Activated B cell treated with CpG ODN at 0.5 μM for 24 hours (primary cell): ENCODE data around the gene CADPS2. TPM values are rescaled to one million over a fixed set of nuclear protein-coding genes. Genes with fewer than 3 reads are reported as not detected.

Source experiments
- ATAC-seq: fragments of 200-7000 bp; cut with Tn5 transposase; one replicate; pipeline ENCODE4 v1.10.0; 2021; ENCODE audit warnings: low read depth, mild to moderate bottlenecking, moderate library complexity
- CTCF ChIA-PET: fragments of 350-600 bp; sonication (Branson Sonifier 250); formaldehyde crosslinking; loops from one replicate; lab custom pipeline; 2021; ENCODE audit warnings: antibody characterized with exemption; lab: Charles Lee
- POLR2A ChIA-PET: fragments of 350-600 bp; sonication (Branson Sonifier 250); formaldehyde crosslinking; loops from one replicate; lab custom pipeline; 2021; ENCODE audit warnings: antibody characterized with exemption; lab: Charles Lee
- DNase-seq: peaks from one replicate; pipeline ENCODE4 v3.0.0; 2022
- H3K27ac Mint-ChIP-seq: one replicate; pipeline ENCODE4 v1.8.0; 2020; ENCODE audit warnings: mixed read lengths
- H3K27me3 Mint-ChIP-seq: one replicate; pipeline ENCODE4 v1.8.0; 2021; ENCODE audit warnings: mixed read lengths
- H3K36me3 Mint-ChIP-seq: one replicate; pipeline ENCODE4 v1.8.0; 2021; ENCODE audit warnings: low read depth, mixed read lengths
- H3K4me1 Mint-ChIP-seq: one replicate; pipeline ENCODE4 v1.8.0; 2021; ENCODE audit warnings: mixed read lengths
- H3K4me3 Mint-ChIP-seq: one replicate; pipeline ENCODE4 v1.8.0; 2020; ENCODE audit warnings: mild to moderate bottlenecking, mixed read lengths
- H3K9me3 Mint-ChIP-seq: one replicate; pipeline ENCODE4 v1.8.0; 2020; ENCODE audit warnings: mixed read lengths
- CTCF ChIP-seq: fragments of 200-600 bp; IDR thresholded peaks from one replicate; pipeline ENCODE4 v1.8.0; 2022; ENCODE audit warnings: antibody characterized with exemption, mild to moderate bottlenecking
- intact Hi-C: fragments of 100-400 bp; cut with micrococcal nuclease; formaldehyde crosslinking; loops from one replicate; pipeline ENCODE4 v1.15.1; 2024
- total RNA-seq: library from RNA; stranded (reverse); gene quantifications from 2 replicates; pipeline ENCODE4 v1.2.3, GENCODE V29; 2022

CADPS2 gene
- total RNA-seq, 1 donor from 2014 or later, result not detected

- Mint-ChIP-seq H3K27me3 (no peaks in the 10 kb centered on the region), H3K4me3 (no peak overlapping the region), H3K4me1 (no peaks in the 10 kb centered on the region), H3K9me3 (no peaks in the 10 kb centered on the region), H3K27ac (no peak overlapping the region), H3K36me3 (no peaks in the 10 kb centered on the region)
- ChIA-PET POLR2A (no interaction called here), CTCF (no interaction called here)
- TF ChIP-seq CTCF, result no peak
- ATAC-seq (no peak), DNase-seq (no peak)
- intact Hi-C loops, result no loop called here
Measured at GRCh38 chr7:122578350-122578749, 307.9 kb downstream of the CADPS2 start.

GRCh38 chr7:122577449-122578003 lies 308.7 kb downstream of the CADPS2 start:
- DNase-seq (no peak), ATAC-seq (no peak)
- Mint-ChIP-seq H3K4me1 (no peaks in the 10 kb centered on the region), H3K4me3 (no peak overlapping the region), H3K36me3 (no peaks in the 10 kb centered on the region), H3K27me3 (no peaks in the 10 kb centered on the region), H3K27ac (no peak overlapping the region), H3K9me3 (no peaks in the 10 kb centered on the region)
- intact Hi-C loops, result no loop called here
- ChIA-PET POLR2A (no interaction called here), CTCF (no interaction called here)
- no peak for TF ChIP-seq CTCF

GRCh38 chr7:122572706-122573105 lies 313.6 kb downstream of the CADPS2 start:
- H3K27me3 Mint-ChIP-seq, result no peaks in the 10 kb centered on the region
- H3K4me3 Mint-ChIP-seq, result no peak overlapping the region
- DNase-seq, result no peak
- intact Hi-C loops, result no loop called here
- CTCF ChIA-PET, result no interaction called here
- no peak for ATAC-seq
- no peaks in the 10 kb centered on the region for H3K36me3 Mint-ChIP-seq
- TF ChIP-seq CTCF, result no peak
- H3K27ac Mint-ChIP-seq, result no peak overlapping the region
- POLR2A ChIA-PET, result no interaction called here
- H3K4me1 Mint-ChIP-seq, result no peaks in the 10 kb centered on the region
- no peaks in the 10 kb centered on the region for H3K9me3 Mint-ChIP-seq

GRCh38 chr7:122561326-122561725 lies 324.9 kb downstream of the CADPS2 start:
- ChIA-PET POLR2A (no interaction called here), CTCF (no interaction called here)
- no peak for ATAC-seq
- Mint-ChIP-seq H3K4me1 (no peaks in the 10 kb centered on the region), H3K9me3 (no peaks in the 10 kb centered on the region), H3K27ac (no peak overlapping the region), H3K36me3 (no peaks in the 10 kb centered on the region), H3K27me3 (peaks cover 1% of the 10 kb centered on the region), H3K4me3 (no peak overlapping the region)
- intact Hi-C loops, result no loop called here
- TF ChIP-seq CTCF, result no peak
- DNase-seq, result no peak

GRCh38 chr7:122556873-122557542 lies 329.3 kb downstream of the CADPS2 start:
- no peaks in the 10 kb centered on the region for H3K36me3 Mint-ChIP-seq
- no peak for DNase-seq
- no peak for TF ChIP-seq CTCF
- H3K4me3 Mint-ChIP-seq, result no peak overlapping the region
- no peak overlapping the region for H3K27ac Mint-ChIP-seq
- ChIA-PET POLR2A (no interaction called here), CTCF (no interaction called here)
- H3K9me3 Mint-ChIP-seq, result no peaks in the 10 kb centered on the region
- no peak for ATAC-seq
- intact Hi-C loops, result no loop called here
- H3K4me1 Mint-ChIP-seq, result no peaks in the 10 kb centered on the region
- peaks cover 3% of the 10 kb centered on the region for H3K27me3 Mint-ChIP-seq
